GM21717 (cell line): ENCODE measurements around the gene CPEB3.
A peak's percentile ranks its signal among the peaks of the same experiment; 100 is the strongest.

Experiments used
- ATAC-seq: cut with Tn5 transposase; IDR thresholded peaks from one replicate; pipeline ENCODE4 v1.9.1; 2021; ENCODE audit warnings: mild to moderate bottlenecking, moderate library complexity; ENCODE audit not compliant: unreplicated experiment

The CPEB3 gene

DNA sequence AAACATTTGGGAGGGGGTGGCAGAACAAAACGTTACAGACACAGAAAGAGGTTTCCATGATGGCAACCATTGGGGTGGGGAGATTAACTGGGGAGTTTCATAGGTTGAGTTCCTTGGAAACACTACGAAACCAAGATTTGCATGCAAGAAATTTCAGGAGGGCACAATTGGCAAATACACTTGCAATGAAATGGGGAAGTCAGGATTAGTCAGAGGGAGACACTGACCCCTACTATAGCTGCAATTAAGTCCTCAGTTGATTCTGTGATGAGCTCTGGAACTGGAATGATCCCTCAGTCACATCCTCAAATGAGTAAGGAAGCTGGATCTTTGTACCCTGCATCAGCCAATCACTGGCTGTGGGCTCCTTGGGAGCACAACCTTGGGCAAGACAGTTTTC is 22.1 kb downstream of the CPEB3 start:
- ATAC-seq, result no peak

GRCh38 chr10:92267343-92267742 is 23.5 kb downstream of the CPEB3 start:
- ATAC-seq, result no peak

GRCh38 chr10:92265687-92266258 is 25.1 kb downstream of the CPEB3 start:
- no peak for ATAC-seq

DNA sequence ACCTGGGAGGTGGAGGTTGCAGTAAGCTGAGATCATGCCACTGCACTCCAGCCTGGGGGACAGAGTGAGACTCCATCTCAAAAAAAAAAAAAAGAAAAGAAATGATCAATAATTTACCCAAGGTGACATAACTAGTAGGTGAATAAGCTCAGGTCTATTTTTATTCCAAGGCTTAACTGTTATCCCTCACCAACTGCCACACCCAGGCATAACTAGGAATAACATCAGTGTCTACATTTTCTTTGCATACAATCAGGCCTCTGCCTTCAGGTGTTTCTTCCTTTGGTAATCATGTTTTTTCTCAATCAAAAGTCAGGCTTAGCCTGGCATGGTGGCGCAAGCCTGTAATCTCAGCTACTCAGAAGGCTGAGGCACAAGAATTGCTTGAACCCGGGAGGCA is 26.6 kb downstream of the CPEB3 start:
- no peak for ATAC-seq

- ATAC-seq, result no peak
Observed at GRCh38 chr10:92263396-92263795, 27.5 kb downstream of the CPEB3 start.

- ATAC-seq, result no peak
Observed at GRCh38 chr10:92248566-92248965, 42.3 kb downstream of the CPEB3 start.

DNA sequence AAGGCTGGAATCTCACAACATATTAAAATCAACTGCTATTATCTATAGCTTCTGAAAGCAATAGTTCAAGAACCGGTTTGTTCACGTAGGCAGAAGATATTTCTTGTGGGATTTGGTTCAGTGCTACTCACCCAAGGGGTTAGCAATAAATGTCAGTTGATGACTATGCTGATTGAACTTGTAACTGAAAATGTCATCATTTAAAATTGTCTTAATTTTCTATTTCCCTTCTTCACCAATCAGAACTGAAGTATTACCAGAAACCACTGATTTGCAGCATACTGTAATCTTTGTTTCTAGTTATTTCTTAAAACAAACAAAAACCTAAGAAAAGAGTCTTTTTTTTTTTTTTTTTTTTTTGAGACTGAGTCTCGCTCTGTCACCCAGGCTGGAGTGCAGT is 46.1 kb downstream of the CPEB3 start:
- ATAC-seq, result peak; percentile 35

DNA sequence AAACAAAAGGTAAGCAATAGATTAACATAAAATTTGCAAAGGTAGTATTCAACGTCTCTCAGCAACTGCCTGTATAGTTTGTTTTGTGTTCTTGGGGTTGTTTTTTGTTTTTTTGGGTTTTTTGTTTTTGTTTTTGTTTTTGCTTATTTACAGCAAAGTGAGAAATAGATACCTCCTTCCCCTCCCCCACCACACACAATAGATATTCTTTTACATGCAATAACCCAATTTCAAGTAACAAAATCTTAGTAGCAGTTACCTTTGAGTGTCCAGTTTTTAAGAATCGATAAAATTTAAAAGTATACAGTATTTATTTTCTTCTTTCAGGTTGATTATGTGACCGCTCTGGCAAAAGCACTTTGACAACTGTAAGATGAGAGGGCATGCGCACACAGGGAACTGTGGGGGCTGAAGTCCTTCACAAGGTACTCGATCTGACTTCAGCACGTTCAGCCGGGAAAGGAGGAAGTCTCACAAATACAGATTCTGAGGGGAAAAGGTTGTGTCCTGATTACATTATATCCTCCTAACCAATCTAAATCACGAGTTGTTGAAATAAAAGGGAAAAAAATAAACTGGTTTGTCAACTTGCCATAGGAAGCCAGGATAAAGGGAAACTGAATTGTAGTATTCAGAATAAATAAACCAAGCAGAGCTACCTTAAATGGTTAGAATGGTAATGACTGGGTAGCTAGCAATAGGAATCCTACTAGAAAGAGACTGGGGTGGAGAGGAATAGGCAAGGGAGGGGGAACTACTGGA is 47.8 kb downstream of the CPEB3 start:
- no peak for ATAC-seq

- ATAC-seq, result no peak
Observed at GRCh38 chr10:92242380-92242779, 48.5 kb downstream of the CPEB3 start.

GRCh38 chr10:92241501-92241900 is 49.4 kb downstream of the CPEB3 start:
- no peak for ATAC-seq

DNA sequence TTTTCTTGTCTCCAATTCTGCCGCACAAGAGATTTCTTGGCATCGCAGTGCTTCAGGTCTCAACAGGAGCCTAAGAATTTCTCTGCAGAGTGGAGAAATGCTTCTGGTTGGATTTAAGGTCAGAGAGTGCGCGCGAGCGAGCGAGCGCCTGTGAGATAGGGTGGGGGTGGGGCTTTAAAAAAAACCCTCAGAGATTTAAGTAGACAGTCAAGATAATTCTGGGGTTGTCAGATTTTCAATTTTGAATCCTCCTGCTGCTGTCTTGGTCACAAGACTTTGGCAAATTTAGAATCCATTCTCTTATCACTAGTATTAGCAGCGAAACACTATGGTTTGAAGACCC is 49.7 kb downstream of the CPEB3 start:
- ATAC-seq, result no peak

DNA sequence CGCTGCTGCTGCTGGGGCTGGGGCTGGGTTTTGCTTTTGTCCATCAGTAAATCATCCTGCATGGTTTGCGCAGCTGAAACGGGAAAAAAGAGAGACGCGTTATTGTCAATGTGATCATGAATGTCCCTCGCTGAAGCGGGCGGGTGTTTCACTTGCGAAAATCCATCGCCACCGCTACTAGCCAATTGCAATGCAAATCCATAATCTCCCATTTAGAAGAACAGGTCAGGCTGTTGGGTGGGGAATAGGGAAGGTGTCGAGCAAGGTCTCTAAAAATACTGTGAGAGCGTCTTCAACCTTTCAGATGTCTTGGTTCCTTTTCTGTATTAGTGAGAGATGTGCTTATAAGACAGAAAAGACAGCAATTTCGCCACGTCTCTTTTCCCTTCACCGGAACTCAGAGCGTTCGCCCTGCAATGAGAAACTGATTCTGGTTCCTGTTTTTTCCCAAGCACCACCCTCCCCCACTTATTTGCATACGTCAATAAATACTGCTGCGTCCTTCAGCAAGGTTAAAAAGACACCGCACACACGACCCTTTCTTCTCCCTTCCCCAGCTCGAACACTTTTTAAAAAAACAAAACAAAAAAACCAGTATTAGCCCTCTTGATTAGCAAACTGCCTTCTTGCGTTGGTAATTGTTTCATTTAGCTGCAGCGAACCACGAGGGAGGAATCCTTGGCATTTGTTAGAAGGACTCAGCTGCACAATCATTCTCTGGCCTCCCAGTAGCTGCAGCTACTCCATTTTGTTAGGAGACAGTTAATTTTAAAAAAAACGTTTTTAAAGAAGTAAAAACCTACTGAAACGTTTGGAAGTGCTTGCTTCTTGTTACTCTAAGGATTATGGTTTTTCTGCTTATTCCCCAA is 50.4 kb downstream of the CPEB3 start:
- ATAC-seq, result peak; percentile 67

- ATAC-seq, result peak; percentile 34
Observed at GRCh38 chr10:92239600-92240288, 51.1 kb downstream of the CPEB3 start.

DNA sequence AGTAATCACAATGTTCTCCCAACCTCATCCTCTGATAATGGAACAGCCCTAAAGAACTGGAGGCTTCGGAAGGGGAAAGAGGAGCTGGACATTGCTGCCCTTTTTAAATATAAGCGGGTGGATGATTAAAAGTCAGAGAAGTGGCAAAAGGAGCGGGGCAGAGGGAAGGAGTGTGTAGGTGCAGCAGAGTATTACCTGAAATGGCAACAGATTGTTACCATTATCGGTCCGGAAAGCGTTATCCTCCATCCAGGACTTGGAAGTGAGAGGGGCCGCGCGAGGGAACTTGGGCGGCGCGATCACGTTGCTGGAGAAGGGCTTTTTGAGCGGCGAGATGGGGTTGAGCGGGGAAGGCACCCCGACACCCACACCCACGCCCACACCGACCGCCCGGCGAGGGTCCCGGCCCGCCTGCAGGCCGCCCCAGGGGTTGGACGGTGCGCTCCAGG is 51.7 kb downstream of the CPEB3 start:
- no peak for ATAC-seq

- no peak for ATAC-seq
Observed at GRCh38 chr10:92238586-92239098, 52.2 kb downstream of the CPEB3 start.

- ATAC-seq, result no peak
Observed at GRCh38 chr10:92238054-92238585, 52.8 kb downstream of the CPEB3 start.

DNA sequence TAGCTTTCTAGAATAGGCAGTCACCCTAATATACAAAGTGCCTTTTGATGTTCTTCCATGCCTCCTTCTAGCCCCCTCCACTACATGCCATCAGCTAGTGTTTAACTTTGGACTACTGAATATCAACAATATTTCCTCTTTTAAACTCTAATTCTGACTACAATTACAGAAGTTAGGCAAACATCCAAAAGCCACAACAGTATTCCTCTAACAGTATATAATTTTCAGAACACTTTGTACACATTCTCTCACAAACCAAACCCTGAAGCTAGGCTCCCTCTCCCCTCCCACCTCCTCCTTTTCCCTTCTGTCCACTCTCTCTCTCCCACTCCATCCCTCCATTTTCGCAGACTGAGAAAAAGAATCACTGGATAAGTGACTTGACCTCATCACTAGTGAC is 59.7 kb downstream of the CPEB3 start:
- no peak for ATAC-seq

DNA sequence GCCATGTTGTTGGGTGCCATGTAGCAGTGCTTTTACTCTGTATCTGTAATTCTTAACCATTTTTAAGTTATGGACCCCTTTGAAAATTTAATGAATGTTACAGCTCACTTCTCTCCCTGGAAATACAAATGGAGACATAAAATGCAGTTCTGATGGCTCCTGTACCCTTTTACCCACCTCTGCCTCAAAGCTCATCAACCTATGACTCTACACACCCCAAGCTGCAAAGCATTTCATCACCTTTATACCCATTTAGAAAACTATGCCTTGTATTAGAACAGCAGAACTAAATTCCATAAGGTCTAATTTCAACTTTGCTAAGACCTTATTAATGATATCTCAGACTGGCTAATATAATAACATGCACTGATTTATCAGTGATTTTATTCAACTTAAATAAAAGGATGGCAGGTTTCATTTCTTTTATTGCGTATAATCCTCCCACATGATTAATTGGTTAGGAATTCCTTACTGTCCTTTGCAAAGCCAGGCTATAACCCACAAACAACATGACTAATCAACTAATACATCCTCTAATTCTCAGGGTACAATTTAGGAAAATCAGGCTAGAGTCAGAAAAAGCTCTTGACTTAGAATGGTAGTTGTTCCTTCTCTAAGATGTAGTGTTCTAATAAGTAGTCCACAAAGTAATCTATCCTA is 68.1 kb downstream of the CPEB3 start:
- no peak for ATAC-seq

DNA sequence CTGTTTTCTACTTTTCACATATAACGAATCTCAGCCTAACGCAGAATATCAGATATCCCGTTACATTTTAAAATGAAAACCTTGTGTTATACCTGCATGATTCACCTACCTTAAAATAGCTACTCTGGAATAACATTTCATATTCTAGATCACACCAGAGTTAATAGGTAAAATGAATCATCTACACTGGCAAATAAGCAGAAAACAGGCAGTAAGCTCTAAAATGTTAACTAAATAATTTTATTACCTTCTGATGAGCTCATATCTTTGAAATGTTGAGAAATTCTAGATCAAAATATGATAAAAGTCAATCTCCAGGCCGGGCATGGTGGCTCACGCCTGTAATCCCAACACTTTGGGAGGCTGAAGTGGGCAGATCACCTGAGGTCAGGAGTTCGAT is 71.3 kb downstream of the CPEB3 start:
- ATAC-seq, result no peak

DNA sequence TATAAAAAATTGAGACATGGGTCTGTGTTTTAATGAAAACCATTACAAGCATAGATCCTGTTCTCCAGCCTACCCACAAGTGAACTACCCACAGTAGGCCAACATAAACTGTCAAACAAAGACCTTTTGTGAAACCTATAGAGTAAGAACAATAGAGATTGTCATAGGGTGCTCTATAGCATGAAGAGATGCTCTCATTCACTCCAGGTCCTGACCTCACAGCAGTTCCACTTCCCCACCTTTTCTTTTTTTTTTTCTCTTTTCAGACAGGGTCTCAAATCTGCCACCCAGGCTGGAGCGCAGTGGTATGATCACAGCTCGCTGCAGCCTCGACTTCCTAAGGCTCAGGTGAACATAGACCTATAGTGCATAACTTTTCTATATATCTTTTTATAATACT is 72.3 kb downstream of the CPEB3 start:
- ATAC-seq, result no peak
